Skeletal muscle cell (primary cell): ENCODE measurements around the gene KCNC3.
"Not testable (repeated sequence)": the region's sequence is repeated elsewhere in the genome, so short reads cannot be mapped to it uniquely, and the experiment has no call there.

ENCODE experiments used
- DNase-seq: peaks from one replicate; pipeline ENCODE4 v3.0.0-alpha.2; 2010; ENCODE audit warnings: low read depth
- H3K4me3 ChIP-seq: 2 replicates; pipeline ENCODE4 v1.5.1; 2011; ENCODE audit warnings: low read depth, mild to moderate bottlenecking, control low read depth, low read length, moderate library complexity

The KCNC3 gene

DNA sequence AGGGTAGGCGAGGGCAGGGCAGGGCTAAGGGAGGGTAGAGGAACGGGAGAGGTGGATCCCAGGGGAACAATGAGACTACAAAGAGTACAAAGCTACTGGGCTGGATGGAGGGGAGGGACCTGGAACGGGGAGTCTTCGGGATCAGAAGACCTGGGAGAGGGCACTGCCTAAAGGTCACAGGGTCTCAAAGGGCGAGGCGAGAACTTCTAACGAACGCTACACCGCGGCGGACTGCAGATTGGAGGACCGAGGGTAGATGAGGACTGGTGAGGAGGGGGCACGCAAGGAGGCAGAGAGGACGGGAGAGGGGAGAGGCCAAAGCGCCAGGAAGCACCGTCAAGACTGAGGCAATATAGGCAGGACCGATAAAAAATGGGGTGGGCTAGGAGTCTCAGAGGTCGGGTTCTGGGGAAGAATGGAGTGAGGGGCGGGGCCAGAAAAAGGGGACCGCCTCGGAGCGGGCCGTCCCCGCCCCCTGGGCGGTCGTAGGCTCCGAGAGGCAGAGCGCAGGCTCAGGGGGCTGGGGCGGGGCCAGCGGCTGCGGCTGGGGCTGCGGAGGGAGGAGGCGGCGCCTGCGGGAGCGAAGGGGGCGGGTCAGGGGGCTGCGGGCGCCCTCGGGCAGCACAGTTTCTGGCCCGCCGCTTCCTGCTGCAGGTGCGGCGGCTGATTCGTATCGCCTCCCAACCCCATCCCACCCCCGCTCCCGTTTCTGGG lies 1.3 kb upstream of the KCNC3 start:
- DNase-seq = no peak
- peak overlapping the region; percentile 13 for H3K4me3 ChIP-seq

DNA sequence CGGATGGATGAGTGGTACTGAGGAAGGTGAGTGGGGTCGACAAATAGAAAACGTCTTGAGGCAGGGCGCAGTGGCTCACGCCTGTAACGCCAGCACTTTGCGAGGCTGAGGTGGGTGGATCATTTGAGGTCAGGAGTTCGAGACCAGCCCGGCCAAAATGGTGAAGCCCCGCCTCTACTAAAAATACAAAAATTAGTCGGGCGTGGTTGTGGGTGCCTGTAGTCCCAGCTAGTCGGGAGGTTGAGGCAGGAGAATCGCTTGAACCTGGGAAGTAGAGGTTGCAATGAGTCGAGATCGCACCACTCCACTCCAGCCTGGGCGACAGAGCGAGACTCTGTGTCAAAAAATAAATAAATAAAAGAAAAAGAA lies 733 bp upstream of the KCNC3 start:
- not testable (repeated sequence) for DNase-seq
- H3K4me3 ChIP-seq = peak overlapping the region; percentile 33

DNA sequence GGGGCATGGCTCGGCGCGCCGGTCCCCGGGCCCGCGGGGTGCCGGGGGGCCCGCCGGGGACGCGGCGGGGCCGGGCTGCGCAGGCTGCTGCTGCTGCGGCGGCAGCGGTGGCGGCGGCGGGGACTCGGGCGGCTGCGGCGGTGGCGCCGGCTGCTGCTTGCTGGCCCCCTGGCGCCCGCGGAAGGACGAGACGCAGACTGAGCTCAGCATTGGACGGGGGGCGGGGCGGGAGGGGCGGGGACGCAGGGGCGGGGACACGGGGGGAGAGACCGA lies 368 bp downstream of the KCNC3 start:
- DNase-seq = no peak
- H3K4me3 ChIP-seq = no peak overlapping the region

DNA sequence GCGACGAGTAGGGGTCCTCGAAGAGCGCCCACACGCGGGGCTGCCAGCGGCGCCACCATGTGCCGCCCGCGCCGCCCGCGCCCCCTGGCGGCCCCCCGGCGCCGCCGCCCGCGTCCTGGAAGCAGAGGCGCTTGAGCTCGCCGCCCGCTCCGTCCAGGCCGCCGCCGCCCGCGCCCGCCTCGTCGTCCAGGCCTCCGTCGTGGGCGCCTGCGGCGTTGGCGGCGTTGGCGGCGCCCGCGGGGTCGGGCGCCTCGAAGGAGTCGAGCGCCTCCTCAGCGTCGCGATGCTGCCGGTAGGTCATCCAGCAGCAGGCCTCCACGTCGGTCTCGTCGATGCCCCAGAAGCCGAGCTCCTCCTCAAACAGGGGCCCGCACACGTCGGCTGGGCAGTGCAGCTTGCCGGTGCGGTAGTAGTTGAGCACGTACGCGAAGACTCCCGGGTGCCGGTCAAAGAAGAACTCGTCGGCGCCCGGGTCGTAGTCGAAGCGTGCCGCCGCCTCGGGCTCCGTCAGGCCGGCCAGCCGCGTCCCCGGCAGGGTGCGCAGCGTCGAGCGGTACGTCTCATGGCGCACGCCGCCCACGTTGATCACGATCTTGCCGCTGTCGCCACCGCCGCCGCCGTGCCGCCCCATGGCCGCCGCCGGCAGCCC lies 829 bp downstream of the KCNC3 start:
- DNase-seq = no peak
- peak overlapping the region; percentile 36 for H3K4me3 ChIP-seq

DNA sequence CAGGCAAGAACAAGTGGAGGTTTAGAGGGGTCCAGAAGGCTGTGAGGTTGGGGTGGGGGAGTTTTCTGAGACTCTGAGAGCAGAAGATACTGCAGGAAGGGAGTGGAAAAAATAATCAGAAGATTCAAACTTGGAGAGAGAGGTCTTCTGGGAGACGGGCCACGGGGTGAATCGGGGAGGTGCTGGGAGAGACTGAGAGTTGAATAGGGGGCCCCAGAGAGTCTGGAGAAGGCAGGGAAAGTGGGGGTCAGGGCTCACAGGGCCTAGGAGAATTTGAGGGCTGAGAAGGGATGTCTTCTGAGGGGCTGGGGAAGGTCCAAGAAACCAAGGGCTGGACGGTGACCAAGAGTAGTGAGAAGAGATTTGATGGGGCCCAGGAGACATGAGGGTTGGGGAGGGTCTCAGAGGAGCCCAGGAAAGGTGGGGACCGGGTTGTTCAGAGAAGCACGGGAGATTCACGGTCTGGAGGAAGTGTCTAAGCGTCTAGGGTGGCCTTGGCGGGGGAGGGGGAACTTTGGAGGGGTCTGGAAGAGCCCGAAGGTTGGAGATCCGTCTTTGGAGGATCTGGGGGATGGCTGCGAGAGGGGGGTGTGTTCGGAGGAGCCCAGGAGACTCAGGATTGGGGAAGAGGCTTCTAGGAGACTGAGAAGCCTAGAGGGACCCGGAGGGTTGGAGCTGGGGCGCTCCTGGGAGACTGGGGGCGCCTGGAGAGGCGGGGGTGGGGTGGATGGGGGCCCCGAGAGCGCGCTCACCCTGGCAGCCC lies 1.5 kb downstream of the KCNC3 start:
- no peak overlapping the region for H3K4me3 ChIP-seq

DNA sequence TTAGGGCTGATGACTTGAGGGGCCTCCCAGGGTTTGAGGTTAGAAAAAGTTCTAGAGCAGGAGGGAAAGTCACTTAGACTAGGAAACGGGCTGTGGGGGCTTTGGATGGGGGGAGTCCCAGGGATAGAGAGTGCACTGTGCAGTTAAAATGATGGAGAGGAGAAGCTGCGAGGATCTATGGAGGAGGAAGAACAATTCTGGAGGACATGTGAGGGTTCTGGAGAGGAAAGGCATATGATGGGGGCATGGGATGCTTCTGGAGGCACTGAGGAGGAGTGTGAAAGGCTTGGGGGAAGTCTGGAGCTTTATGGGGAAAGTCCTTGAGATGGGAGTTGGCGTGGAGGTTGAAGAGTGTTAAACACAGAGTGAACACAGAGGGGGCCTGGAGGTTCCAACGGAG lies 2.2 kb downstream of the KCNC3 start:
- DNase-seq = no peak
- no peak overlapping the region for H3K4me3 ChIP-seq

More for the DNA sequence above, 1.5 kb downstream of the KCNC3 start:
- no peak for DNase-seq

DNA sequence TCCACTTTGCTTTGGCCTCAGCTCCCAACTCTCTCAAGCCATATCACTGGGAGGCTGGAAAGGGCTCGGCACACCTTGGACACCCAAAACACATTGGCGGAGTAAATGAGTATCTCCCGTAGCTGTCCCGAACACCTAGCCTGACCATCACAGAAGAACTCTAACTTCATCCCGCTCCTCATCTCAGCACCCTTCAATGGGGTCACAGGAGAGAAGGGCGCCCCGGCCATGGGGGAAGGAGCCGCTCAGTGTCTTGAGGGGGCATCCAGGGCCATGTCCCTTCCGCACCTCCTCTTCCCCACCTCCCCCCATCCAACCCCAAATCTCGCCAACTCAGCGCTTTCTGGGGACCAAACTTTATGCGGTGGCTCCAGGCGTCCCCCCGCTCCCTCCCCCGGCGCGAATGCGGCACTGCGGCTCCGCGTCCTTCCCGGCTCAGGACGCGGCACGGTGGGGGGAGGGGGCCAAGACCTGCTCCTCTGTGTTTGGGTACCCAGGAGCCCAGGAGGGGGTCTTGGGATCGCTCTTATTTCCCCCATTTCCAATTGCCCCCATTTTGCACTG lies 3.0 kb downstream of the KCNC3 start:
- DNase-seq = no peak
- no peak overlapping the region for H3K4me3 ChIP-seq

DNA sequence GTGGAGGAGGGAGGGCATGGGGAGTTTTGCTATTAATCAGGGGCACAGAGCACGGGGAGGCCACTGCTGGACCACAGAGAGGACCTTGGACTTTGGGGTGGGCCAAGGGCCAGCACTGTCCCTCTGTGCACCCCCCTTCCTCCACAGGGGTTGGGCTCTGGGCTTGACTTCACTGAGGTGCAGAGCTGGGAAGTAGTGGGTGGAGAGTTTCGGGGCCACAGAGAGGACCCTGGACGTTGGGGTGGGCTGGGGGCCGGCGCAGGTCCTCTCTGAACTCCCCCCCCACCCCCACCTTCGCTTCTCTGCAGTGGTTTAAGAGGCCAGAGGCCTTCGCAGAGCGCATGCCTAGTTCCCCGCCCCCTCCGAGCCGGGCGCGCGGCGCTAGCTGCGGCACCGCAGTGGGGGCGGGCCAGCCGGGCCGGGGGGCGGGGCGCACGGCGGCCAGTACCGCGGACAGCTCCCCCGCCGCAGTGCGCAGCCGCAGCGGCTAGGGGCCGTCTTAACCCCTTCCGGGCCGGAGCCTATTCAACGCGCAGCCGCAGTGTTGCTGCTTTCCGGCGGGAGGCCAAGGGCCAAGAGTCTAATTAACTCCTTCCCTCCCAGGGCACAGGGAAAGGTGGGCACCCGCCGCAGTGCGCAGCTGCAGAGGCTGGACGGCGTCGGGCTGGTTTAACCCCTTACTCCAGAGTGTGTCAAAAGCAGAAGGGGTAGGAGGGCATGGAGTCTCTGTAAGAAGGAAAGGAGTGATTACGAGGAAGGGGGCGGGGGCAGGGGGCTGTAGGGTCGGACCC lies 3.7 kb downstream of the KCNC3 start:
- H3K4me3 ChIP-seq = no peak overlapping the region
- DNase-seq = no peak

DNA sequence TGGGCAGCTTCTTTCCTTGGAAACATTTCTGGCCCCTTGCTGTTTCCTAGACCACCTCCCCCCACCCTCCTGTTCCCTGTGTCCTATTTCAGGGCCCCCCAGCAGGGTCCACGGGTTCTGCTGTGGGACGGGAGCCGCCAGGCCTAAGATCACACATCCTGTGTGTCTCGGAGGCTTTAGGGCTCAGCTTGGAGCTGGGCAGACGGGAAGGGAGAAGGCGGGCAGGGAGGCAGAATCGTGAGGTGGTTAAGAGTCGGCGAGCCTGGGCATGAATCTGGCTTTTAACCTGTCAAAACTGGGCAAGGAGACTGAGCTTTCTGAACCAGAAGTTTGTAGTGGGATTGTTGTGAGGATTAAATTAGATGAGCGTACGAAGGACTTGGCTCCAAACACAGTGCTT lies 4.8 kb downstream of the KCNC3 start:
- no peak for DNase-seq

DNA sequence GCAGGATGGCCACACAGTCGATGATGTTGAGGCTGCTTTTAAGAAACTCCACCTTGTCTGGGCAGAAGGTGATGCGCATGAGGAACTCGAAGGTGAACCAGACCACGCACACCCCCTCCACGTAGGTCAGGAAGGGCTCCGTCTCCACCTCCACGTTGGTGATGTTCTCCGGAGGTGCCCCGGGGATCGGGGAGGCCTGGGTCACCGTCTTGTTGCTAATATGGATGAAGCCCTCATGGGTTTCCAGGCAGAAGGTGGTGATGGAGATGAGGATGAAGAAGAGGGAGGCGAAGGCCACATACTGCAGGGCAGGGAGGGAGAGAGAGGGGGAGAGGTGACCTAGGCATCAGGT lies 5.4 kb downstream of the KCNC3 start:
- no peak for DNase-seq
- no peak overlapping the region for H3K4me3 ChIP-seq

More for the DNA sequence above, 4.8 kb downstream of the KCNC3 start:
- no peak overlapping the region for H3K4me3 ChIP-seq

DNA sequence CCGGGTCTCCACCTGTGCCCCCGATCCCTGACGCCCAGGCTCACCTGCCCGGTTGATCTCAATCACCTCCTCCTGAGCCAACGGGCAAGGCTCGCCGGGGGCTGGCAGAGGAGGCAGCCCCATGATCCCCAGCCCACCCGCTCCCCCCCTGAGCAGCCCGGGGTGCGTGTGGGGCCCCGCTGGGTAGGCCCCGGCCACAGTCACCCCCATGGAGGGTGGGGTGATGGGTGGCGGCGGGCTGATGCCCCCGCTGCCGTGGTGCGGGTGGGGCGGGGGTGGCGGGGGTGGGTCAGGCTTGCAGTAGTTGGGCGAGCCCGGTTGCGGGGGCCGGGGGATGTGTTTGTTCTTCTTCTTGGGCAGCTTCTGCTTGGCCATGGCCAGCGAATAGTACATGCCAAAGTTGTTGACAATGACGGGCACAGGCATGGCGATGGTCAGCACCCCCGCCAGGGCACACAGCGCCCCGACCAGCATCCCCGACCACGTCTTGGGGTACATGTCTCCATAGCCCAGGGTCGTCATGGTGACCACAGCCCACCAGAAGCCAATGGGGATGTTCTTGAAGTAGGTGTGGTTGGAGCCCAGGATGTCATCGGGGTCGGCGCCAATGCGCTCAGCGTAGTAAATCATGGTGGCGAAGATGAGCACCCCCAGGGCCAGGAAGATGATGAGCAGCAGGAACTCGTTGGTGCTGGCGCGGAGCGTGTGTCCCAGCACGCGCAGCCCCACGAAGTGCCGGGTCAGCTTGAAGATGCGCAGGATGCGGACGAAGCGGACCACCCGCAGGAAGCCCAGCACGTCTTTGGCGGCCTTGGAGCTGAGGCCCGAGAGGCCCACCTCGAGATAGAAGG lies 6.0 kb downstream of the KCNC3 start:
- no peak for DNase-seq
- no peak overlapping the region for H3K4me3 ChIP-seq

DNA sequence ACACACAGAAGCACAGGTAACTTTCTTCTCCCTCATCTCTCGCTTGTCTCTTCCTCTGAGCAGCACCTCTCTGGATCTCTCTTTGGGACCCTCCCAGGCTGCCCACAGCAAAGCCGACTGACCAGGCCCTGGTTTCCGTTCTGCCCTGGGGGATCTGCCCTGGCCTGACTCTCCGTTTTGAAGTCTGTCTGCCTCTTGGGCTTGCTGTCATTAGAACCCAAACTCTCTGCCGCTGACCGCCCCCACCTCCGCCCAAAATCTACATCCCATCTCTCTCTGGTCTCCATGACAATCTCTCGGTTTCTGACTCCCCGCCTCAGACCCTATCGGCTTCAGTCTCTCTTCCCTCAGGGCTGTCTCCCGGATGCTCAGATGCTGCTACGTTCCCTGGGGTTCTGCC lies 6.9 kb downstream of the KCNC3 start:
- DNase-seq = no peak
- no peak overlapping the region for H3K4me3 ChIP-seq

DNA sequence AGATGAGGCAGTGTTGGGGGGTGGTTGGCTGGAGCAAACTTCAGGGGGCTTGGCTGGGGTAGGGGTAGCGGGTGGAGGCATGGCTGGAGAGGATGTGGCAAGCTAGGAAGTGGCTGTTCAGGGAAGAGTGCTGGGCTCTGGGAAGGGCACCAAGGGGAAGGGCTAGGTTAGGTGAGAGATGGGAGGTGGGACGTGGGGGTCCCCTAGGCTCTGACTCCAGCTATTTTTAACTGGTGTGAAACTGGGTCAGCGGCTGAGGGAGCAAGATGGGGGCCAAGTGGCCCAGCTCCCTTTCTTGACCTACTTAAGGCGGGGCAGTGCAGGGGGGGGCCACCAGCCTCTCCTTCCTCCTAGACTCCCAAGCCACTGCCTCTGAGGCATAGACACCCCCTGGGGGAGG lies 7.3 kb downstream of the KCNC3 start:
- no peak overlapping the region for H3K4me3 ChIP-seq
- no peak for DNase-seq

DNA sequence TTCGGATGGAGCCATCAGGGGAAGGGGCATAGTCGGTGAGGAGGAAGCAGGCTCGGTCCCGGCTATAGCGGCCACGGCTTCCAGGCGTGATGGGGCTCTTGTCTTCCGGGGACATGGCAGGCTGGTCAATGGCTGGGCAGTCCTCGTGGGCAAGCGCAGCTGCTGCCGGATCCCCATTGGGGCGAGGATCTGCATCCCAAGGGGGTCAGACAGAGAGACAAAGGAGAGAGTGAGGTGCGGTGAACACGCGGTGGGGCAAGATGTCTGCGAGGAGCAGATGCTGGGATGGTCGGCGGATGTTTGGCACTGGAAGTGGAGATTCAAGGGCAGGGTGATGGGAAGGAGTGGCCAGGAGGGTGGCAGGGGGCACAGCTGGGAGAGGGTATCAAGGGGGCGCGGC lies 8.6 kb downstream of the KCNC3 start:
- no peak for DNase-seq
- no peak overlapping the region for H3K4me3 ChIP-seq

DNA sequence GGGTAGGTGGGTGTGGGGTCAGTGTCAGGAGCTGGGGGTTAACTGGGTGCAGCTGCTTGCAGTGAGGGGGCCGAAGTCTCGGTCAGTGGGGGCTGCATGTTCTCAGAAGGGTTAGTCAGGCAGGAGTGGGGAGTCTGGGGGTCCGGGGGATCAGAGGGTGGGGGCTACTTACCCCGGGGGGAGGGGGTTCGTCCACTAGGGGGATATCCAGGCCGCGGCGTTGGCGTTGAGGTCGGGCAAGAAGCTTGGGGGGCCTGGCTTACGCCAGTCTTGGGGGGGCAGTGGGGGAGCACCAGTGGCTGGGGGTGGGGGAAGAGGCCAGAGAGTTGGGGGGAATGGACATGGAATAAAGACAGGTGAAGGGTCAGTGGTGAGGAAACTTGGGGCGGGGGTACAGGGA lies 9.1 kb downstream of the KCNC3 start:
- no peak for DNase-seq
- no peak overlapping the region for H3K4me3 ChIP-seq

DNA sequence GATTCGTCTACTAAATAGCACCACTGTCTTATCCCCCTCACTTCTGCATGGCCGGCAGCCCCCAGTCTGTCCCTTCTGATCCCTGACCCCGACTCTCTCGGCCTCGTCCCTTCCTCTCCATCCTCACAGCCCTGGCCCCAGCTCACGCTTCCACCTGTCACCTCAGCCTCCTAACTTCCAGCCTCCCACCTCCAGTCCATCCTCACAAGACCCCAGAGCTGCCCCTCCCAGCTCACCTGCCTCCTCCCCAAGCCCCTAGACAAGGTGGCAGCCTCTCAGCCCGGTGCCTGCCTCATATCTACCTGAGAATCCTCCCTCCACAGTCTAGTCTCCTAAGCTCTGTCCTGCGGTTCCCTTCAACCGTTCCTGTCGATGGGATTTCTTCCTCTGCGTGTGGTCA lies 10.0 kb downstream of the KCNC3 start:
- no peak overlapping the region for H3K4me3 ChIP-seq

DNA sequence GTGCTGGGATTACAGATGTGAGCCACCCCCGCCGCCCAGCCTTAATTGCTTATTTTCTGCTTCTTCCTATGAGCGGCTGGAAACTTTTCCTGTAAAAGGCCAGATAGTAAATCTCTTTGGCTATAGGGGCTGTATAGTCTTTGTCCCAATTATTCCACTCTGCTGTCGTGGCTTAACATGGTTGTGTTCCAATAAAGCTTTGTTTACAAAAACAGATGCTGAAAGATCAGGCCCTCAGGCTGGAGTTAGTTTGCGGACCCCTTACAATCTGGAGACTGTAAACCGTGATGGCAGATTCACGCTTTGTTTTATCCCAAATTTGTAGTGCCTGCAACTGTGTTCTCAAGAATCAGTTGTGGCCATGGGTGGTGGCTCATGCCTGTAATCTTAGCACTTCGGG lies 10.7 kb downstream of the KCNC3 start:
- DNase-seq = no peak
- H3K4me3 ChIP-seq = no peak overlapping the region

More for the DNA sequence above, 10.0 kb downstream of the KCNC3 start:
- DNase-seq = no peak

DNA sequence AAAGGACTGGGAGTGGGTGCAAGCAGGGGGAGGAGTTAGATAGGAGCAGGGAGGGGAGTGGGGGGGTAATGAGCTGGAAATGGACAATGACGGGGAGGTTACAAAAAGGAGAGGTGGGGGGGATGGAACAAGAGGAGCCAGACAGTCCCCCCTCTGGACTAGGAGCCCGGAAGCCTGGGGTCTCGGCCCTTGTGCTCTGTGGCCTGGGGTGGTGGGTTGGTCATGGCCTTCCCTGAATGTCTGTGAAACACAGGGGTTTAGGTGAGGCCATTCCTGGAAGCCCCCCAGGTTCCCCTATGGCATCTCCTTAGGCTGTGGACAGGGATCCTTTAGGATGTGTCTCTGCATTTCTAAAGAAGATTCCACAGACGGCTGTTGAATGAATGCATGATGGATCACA lies 12.1 kb downstream of the KCNC3 start:
- no peak overlapping the region for H3K4me3 ChIP-seq
- no peak for DNase-seq

DNA sequence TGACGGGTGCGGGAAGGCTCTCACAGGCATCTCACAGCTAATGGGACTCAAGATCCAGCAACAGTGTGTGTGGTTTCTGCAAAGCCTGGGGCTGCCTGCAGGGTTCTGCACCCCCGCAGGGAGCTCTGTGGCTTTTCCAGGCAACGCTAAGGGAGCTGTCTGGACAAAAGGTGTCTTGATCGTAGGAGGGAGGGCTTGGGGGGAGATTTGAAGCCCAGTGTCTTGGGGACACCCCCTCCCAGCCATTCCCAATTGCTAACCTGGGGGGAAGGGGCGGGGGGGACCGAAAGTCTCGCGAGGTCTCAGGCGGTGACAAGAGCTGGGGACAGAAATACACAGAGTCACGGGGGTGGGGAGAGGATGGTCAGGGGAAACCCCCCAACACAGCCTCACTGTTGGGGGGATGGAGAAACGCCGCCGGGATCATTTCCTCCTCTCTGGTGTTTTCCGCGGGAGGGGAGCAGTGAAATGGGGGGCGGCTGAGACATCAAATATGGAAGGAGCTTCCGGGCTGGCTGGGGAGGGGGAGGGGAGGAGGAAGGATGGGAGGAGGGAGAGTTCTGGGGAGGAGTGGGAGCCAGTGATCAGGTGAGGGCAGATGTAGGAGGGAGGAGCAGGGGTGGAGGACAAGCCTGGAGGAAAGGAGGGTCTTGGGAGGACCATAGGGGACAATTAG lies 13.3 kb downstream of the KCNC3 start:
- H3K4me3 ChIP-seq = peak overlapping the region; percentile 25
- DNase-seq = no peak
